NT2/D1 (cell line): ENCODE data around the gene KCNH3.

Experiments used
- DNase-seq: peaks from one replicate; pipeline ENCODE4 v3.0.0-alpha.2; 2011; ENCODE audit warnings: low read depth, low spot score
- H3K27me3 ChIP-seq: 2 replicates; pipeline ENCODE4 v1.6.0; 2011; ENCODE audit warnings: mild to moderate bottlenecking; ENCODE audit not compliant: insufficient read length, insufficient read depth
- H3K36me3 ChIP-seq: 2 replicates; pipeline ENCODE4 v1.6.1; 2011; ENCODE audit warnings: mild to moderate bottlenecking, low read length, mixed read lengths; ENCODE audit not compliant: insufficient read depth, insufficient read length
- H3K4me1 ChIP-seq: 2 replicates; pipeline ENCODE4 v1.5.1; 2011; ENCODE audit not compliant: insufficient read depth, insufficient read length
- H3K4me3 ChIP-seq: 2 replicates; pipeline ENCODE4 v1.5.1; 2011; ENCODE audit warnings: low read depth; ENCODE audit not compliant: insufficient read length
- H3K9ac ChIP-seq: 2 replicates; pipeline ENCODE4 v1.6.0; 2011; ENCODE audit warnings: low read depth; ENCODE audit not compliant: insufficient read length
- H3K9me3 ChIP-seq: 2 replicates; pipeline ENCODE4 v1.5.1; 2011; ENCODE audit warnings: mild to moderate bottlenecking, low read length; ENCODE audit not compliant: insufficient read depth
- SUZ12 ChIP-seq: IDR thresholded peaks from 2 replicates; pipeline ENCODE4 v1.6.1; 2011; ENCODE audit not compliant: insufficient read length, insufficient read depth; ENCODE audit errors: extremely low read depth
- YY1 ChIP-seq: IDR thresholded peaks from 2 replicates; pipeline ENCODE4 v1.6.1; 2011; ENCODE audit not compliant: insufficient read length, insufficient read depth
- ZNF274 ChIP-seq: IDR thresholded peaks from 2 replicates; pipeline ENCODE4 v1.6.1; 2011; ENCODE audit warnings: mild to moderate bottlenecking, low read depth, low read length

Gene KCNH3

DNA sequence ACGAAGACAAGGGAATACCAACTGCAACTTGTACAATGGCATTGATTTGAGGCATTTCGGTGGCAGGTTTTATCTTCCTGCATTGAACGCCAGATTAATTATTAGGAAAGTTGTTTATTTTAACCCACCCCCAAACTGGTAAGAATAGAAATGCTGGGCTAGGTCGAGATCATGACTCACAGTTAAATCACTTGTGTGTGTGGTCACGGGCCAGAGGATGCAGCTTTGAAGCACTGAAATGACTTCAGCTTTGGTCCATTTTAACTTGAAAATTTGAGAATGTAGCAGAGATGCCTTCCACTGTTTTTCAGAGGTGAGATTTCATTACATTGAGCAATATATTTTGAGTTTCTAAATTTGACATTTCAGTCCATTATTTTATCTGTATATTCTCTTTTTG, 23.6 kb upstream of the KCNH3 start:
- no peak for DNase-seq
- Histone ChIP-seq H3K36me3 (peaks cover 12% of the 10 kb centered on the region), H3K9ac (no peak overlapping the region), H3K4me1 (no peaks in the 10 kb centered on the region), H3K27me3 (no peaks in the 10 kb centered on the region), H3K4me3 (no peak overlapping the region), H3K9me3 (no peaks in the 10 kb centered on the region)
- TF ChIP-seq SUZ12 (no peak), YY1 (no peak), ZNF274 (no peak)

DNA sequence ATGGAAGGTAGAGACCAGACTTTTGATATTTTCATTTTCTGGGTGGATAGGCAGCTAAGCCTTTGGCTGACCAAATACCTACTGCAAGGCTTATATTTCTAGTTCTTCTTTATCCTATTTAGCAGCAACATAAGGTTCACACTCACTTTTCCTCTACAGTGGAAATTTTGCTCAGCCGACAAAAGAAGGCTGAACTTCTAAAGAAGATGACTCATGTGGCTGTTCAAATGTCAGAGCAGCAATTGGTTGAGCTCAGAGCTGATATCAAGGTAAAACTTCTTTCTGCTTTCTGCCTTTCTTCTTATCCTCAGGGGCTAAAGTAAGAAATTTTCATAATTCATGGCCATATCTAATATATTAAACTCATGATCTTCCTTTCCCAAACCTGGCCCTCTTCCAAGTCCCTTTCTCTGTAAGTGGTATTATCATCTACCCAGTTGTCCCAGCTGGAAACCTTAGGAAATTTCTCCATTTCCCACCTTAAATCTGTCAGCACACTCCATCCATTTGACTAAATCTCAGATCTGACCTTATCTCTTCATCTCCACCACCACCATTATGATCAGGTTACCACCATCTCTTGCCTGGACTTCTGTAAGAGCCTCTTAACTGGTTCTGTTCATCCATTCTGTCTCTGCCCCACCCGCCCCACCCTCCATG, 19.8 kb upstream of the KCNH3 start:
- Histone ChIP-seq H3K4me3 (no peak overlapping the region), H3K27me3 (no peaks in the 10 kb centered on the region), H3K36me3 (peaks cover 18% of the 10 kb centered on the region), H3K4me1 (no peaks in the 10 kb centered on the region), H3K9me3 (no peaks in the 10 kb centered on the region), H3K9ac (no peak overlapping the region)
- DNase-seq = no peak
- TF ChIP-seq YY1 (no peak), ZNF274 (no peak), SUZ12 (no peak)

DNA sequence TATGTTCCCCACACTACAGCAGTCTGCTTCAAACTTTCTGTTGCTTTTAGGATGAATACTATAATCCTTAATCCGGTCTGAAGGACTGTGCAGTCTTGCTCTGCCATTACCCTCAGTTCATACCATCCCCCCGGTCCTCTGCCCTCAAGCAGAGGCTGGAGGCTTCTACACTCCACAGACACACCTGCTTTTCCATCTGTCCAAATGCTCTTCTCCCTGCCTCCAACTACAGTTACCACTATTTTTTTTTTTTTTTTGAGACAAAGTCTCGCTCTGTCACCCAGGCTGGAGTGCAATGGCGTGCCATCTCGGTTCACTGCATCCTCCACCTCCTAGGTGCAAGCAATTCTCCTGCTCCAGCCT, 19.3 kb upstream of the KCNH3 start:
- TF ChIP-seq YY1 (no peak), SUZ12 (no peak), ZNF274 (no peak)
- Histone ChIP-seq H3K36me3 (peaks cover 22% of the 10 kb centered on the region), H3K27me3 (no peaks in the 10 kb centered on the region)

DNA sequence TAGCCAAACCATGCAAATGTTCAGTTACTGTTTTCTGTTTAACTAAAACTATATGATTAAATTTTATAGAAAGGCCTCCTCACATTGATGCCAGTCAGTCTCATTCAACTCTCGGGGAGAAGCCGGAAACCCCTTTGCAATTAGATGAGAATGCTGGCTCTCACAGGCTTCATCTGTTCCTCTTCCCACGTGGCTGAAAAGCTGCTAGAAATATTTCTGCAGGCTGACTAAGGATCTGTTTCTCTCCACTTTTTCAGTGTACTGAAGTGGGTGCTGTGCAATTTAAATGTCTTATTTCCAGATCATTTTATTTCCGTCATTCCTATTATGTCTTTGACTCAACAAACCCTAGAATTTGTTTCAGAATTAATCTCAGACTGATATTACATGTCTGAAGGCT, 17.4 kb upstream of the KCNH3 start:
- TF ChIP-seq YY1 = no peak
- Histone ChIP-seq H3K9me3 (no peaks in the 10 kb centered on the region), H3K27me3 (no peaks in the 10 kb centered on the region), H3K9ac (no peak overlapping the region), H3K4me3 (no peak overlapping the region), H3K4me1 (no peaks in the 10 kb centered on the region), H3K36me3 (peaks cover 39% of the 10 kb centered on the region)
- no peak for DNase-seq

More for the DNA sequence above, 19.3 kb upstream of the KCNH3 start:
- Histone ChIP-seq H3K9me3 (no peaks in the 10 kb centered on the region), H3K4me1 (no peaks in the 10 kb centered on the region), H3K4me3 (no peak overlapping the region), H3K9ac (no peak overlapping the region)
- DNase-seq = no peak

DNA sequence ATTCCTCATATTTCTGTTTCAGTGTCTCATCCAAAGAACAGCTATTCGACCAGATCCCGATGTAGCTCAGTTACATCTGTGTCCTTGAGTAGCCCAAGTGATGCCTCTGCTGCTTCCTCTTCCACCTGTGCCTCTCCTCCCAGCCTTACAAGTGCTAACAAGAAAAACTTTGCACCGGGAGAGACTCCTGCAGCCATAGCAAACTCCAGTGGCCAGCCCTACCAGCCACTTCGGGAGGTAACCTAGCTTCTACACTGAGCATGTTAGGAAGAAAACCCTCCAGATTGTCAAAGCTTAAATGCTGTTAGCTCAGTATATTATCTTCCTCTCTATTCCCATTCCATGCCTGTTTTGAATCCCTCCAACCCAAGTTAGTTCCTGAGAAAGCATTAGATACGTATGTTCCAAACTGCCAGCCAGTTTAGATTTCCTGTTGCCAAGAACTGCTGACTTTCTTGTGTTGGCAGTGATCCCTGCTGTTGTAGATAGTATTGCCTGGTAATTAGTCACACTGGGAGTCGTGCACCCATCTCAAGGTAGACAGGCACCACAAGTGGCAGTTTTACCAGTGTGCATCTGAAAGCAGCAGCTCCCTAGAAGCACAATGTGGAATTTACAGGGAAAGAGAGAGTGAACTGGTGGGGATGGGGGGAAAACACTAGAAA, 14.0 kb upstream of the KCNH3 start:
- Histone ChIP-seq H3K27me3 (no peaks in the 10 kb centered on the region), H3K9me3 (no peaks in the 10 kb centered on the region), H3K4me1 (peaks cover 6% of the 10 kb centered on the region), H3K4me3 (no peak overlapping the region), H3K9ac (no peak overlapping the region), H3K36me3 (peaks cover 39% of the 10 kb centered on the region)
- no peak for DNase-seq
- TF ChIP-seq ZNF274 (no peak), YY1 (no peak), SUZ12 (no peak)

DNA sequence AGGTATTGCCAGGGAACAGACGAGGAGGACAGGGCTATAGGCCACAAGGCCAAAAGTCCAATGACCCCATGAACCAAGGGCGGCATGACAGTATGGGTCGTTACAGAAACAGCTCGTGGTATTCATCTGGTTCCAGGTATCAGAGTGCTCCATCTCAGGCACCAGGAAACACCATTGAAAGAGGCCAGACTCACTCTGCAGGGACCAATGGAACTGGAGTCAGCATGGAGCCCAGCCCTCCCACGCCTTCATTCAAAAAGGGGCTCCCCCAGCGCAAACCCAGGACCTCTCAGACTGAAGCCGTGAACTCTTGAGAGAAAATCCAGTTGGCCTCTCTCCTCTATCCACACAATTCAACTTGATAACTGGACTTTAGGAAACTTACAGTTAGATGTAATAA, 12.9 kb upstream of the KCNH3 start:
- peaks cover 6% of the 10 kb centered on the region for H3K4me1 ChIP-seq
- H3K4me3 ChIP-seq = no peak overlapping the region
- TF ChIP-seq YY1 = no peak
- no peaks in the 10 kb centered on the region for H3K27me3 ChIP-seq
- no peak for DNase-seq
- H3K9ac ChIP-seq = no peak overlapping the region
- no peaks in the 10 kb centered on the region for H3K9me3 ChIP-seq
- peaks cover 39% of the 10 kb centered on the region for H3K36me3 ChIP-seq

DNA sequence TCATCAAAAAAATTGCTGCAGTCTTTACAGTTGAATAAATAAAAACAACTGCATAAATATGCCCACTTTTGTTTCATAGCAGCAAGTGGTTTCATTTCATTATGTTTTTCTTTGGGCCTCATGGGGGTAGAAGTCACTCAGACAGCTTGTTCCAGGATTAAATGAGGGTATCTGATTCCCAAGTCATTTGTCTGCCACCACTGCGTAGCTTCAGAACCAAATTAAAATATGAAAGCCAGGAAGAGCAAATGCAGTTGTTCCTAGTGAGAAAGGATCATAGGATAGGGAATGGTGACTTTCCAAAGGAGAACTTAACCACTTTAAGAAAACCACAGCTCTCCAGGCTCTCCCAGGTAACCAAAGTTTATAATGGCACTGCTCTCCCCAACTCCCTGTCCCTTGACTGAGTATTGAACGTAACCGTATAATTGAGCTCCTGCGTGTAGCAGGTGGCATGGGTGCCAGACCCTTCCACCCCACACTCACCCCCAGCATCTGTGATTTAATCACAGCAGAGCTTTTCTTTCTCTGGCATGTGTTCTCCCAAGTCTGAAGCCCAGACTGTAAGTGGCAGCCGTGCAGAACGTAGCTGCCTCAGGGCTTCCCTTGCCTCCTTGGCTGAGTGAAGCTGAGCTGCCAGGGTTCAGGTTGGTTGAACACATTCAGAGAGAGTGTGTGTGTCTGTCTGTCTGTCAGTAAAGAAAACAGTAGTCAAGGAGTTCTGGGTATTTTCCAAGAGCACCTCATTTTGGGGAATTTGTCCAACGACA, 11.3 kb upstream of the KCNH3 start:
- TF ChIP-seq SUZ12 (no peak), YY1 (no peak), ZNF274 (no peak)
- peaks cover 6% of the 10 kb centered on the region for H3K4me1 ChIP-seq
- no peak for DNase-seq
- H3K36me3 ChIP-seq = peaks cover 38% of the 10 kb centered on the region
- no peak overlapping the region for H3K4me3 ChIP-seq
- H3K27me3 ChIP-seq = no peaks in the 10 kb centered on the region
- H3K9ac ChIP-seq = no peak overlapping the region
- H3K9me3 ChIP-seq = no peaks in the 10 kb centered on the region
